Measurements from ENCODE around the gene ST14.

The ST14 gene

DNA sequence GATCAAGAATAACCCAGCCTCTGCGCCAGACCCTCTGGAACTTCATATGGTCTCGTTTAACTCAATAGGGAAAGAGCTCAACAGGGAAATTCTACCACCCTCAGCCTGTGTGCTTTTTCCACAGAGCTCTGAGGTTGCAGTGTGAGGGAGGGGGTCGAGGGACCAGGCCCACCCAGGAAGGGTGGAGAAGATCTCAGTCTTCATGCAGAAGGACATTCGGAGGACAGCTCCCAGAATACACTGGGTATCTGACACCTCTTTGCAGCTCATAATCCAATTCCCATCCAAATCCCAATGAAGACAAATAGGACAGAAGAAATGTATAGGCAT is 56.6 kb downstream of the ST14 start:
- TF ChIP-seq SIN3A (IDR thresholded peaks at IDR 0.05; ENCODE audit: borderline replicate concordance, insufficient read depth, low read length), result no peak
- TF ChIP-seq FOXP2 (optimal IDR thresholded peaks at IDR 0.05; ENCODE audit: borderline replicate concordance, extremely low read depth, extremely low read length, insufficient read depth), result no peak
- TF ChIP-seq, protein P1, sequence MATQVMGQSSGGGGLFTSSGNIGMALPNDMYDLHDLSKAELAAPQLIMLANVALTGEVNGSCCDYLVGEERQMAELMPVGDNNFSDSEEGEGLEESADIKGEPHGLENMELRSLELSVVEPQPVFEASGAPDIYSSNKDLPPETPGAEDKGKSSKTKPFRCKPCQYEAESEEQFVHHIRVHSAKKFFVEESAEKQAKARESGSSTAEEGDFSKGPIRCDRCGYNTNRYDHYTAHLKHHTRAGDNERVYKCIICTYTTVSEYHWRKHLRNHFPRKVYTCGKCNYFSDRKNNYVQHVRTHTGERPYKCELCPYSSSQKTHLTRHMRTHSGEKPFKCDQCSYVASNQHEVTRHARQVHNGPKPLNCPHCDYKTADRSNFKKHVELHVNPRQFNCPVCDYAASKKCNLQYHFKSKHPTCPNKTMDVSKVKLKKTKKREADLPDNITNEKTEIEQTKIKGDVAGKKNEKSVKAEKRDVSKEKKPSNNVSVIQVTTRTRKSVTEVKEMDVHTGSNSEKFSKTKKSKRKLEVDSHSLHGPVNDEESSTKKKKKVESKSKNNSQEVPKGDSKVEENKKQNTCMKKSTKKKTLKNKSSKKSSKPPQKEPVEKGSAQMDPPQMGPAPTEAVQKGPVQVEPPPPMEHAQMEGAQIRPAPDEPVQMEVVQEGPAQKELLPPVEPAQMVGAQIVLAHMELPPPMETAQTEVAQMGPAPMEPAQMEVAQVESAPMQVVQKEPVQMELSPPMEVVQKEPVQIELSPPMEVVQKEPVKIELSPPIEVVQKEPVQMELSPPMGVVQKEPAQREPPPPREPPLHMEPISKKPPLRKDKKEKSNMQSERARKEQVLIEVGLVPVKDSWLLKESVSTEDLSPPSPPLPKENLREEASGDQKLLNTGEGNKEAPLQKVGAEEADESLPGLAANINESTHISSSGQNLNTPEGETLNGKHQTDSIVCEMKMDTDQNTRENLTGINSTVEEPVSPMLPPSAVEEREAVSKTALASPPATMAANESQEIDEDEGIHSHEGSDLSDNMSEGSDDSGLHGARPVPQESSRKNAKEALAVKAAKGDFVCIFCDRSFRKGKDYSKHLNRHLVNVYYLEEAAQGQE (IDR thresholded peaks at IDR 0.05; ENCODE audit: insufficient read depth in 1 of 2, low read depth in 2 of 2, low read length in 2 of 2), result no peak
- no peak for TF ChIP-seq POLR2AphosphoS5 (IDR thresholded peaks at IDR 0.05; ENCODE audit: low read depth, low read length)
- TF ChIP-seq TAF1 (IDR thresholded peaks at IDR 0.05; ENCODE audit: borderline replicate concordance, insufficient read depth, low read length), result no peak

- TF ChIP-seq POLR2AphosphoS5 (IDR thresholded peaks at IDR 0.05; ENCODE audit: low read depth, low read length) (no peak), FOXP2 (optimal IDR thresholded peaks at IDR 0.05; ENCODE audit: borderline replicate concordance, extremely low read depth, extremely low read length, insufficient read depth) (no peak), TAF1 (IDR thresholded peaks at IDR 0.05; ENCODE audit: borderline replicate concordance, insufficient read depth, low read length) (no peak), SIN3A (IDR thresholded peaks at IDR 0.05; ENCODE audit: borderline replicate concordance, insufficient read depth, low read length) (no peak)
- TF ChIP-seq, protein P1 (IDR thresholded peaks at IDR 0.05; ENCODE audit: insufficient read depth in 1 of 2, low read depth in 2 of 2, low read length in 2 of 2), result no peak
Measured at GRCh38 chr11:130216591-130217132, 57.1 kb downstream of the ST14 start.

GRCh38 chr11:130217133-130218031 is 57.8 kb downstream of the ST14 start:
- TF ChIP-seq, protein P1 (IDR thresholded peaks at IDR 0.05; ENCODE audit: insufficient read depth in 1 of 2, low read depth in 2 of 2, low read length in 2 of 2), result no peak
- TF ChIP-seq POLR2AphosphoS5 (IDR thresholded peaks at IDR 0.05; ENCODE audit: low read depth, low read length), result no peak
- TF ChIP-seq TAF1 (IDR thresholded peaks at IDR 0.05; ENCODE audit: borderline replicate concordance, insufficient read depth, low read length), result no peak
- no peak for TF ChIP-seq FOXP2 (optimal IDR thresholded peaks at IDR 0.05; ENCODE audit: borderline replicate concordance, extremely low read depth, extremely low read length, insufficient read depth)
- TF ChIP-seq SIN3A (IDR thresholded peaks at IDR 0.05; ENCODE audit: borderline replicate concordance, insufficient read depth, low read length), result no peak

GRCh38 chr11:130218501-130219070 is 59.0 kb downstream of the ST14 start:
- TF ChIP-seq SIN3A (IDR thresholded peaks at IDR 0.05; ENCODE audit: borderline replicate concordance, insufficient read depth, low read length) (no peak), FOXP2 (optimal IDR thresholded peaks at IDR 0.05; ENCODE audit: borderline replicate concordance, extremely low read depth, extremely low read length, insufficient read depth) (no peak), POLR2AphosphoS5 (IDR thresholded peaks at IDR 0.05; ENCODE audit: low read depth, low read length) (no peak), TAF1 (IDR thresholded peaks at IDR 0.05; ENCODE audit: borderline replicate concordance, insufficient read depth, low read length) (no peak)
- TF ChIP-seq, protein P1 (IDR thresholded peaks at IDR 0.05; ENCODE audit: insufficient read depth in 1 of 2, low read depth in 2 of 2, low read length in 2 of 2), result no peak
